Measurements from ENCODE around the gene MGST2.
"Not testable (repeated sequence)": the region's sequence is repeated elsewhere in the genome, so short reads cannot be mapped to it uniquely, and the experiment has no call there.

The MGST2 gene

GRCh38 chr4:139665690-139666529 is at the start of gene MGST2:
Gene MGST2, plus strand, starts transcription at chr4:139665819. Its CDS starts 201 bp downstream, at chr4:139666020.
- in situ Hi-C loops (cut with MboI; ENCODE audit: low sequenced_read_pairs): no loop called here

GRCh38 chr4:139617702-139618490 is 47.7 kb upstream of the MGST2 start:
- in situ Hi-C loops (cut with MboI; ENCODE audit: low sequenced_read_pairs): no loop called here

- in situ Hi-C loops (cut with MboI; ENCODE audit: low sequenced_read_pairs): no loop called here
Measured at GRCh38 chr4:139619644-139620043, 46.0 kb upstream of the MGST2 start.

- in situ Hi-C loops (cut with MboI; ENCODE audit: low sequenced_read_pairs): no loop called here
Measured at GRCh38 chr4:139622901-139623381, 42.7 kb upstream of the MGST2 start.

- in situ Hi-C loops (cut with MboI; ENCODE audit: low sequenced_read_pairs): no loop called here
Measured at GRCh38 chr4:139624441-139625092, 41.1 kb upstream of the MGST2 start.

GRCh38 chr4:139625093-139625455 is 40.5 kb upstream of the MGST2 start:
- in situ Hi-C loops (cut with MboI; ENCODE audit: low sequenced_read_pairs): no loop called here

GRCh38 chr4:139625482-139625881 is 40.1 kb upstream of the MGST2 start:
- in situ Hi-C loops (cut with MboI; ENCODE audit: low sequenced_read_pairs): no loop called here

GRCh38 chr4:139628184-139629012 is 37.2 kb upstream of the MGST2 start:
- in situ Hi-C loops (cut with MboI; ENCODE audit: low sequenced_read_pairs): no loop called here

- in situ Hi-C loops (cut with MboI; ENCODE audit: low sequenced_read_pairs): no loop called here
Measured at GRCh38 chr4:139629436-139630125, 36.0 kb upstream of the MGST2 start.

GRCh38 chr4:139630126-139630495 is 35.5 kb upstream of the MGST2 start:
- in situ Hi-C loops (cut with MboI; ENCODE audit: low sequenced_read_pairs): no loop called here

GRCh38 chr4:139630991-139631390 is 34.6 kb upstream of the MGST2 start:
- in situ Hi-C loops (cut with MboI; ENCODE audit: low sequenced_read_pairs): no loop called here

GRCh38 chr4:139631791-139632190 is 33.8 kb upstream of the MGST2 start:
- in situ Hi-C loops (cut with MboI; ENCODE audit: low sequenced_read_pairs): no loop called here

GRCh38 chr4:139632739-139633138 is 32.9 kb upstream of the MGST2 start:
- in situ Hi-C loops (cut with MboI; ENCODE audit: low sequenced_read_pairs): not testable (repeated sequence)

- in situ Hi-C loops (cut with MboI; ENCODE audit: low sequenced_read_pairs): no loop called here
Measured at GRCh38 chr4:139633195-139633594, 32.4 kb upstream of the MGST2 start.

GRCh38 chr4:139633661-139634060 is 32.0 kb upstream of the MGST2 start:
- in situ Hi-C loops (cut with MboI; ENCODE audit: low sequenced_read_pairs): no loop called here

GRCh38 chr4:139635966-139636365 is 29.7 kb upstream of the MGST2 start:
- in situ Hi-C loops (cut with MboI; ENCODE audit: low sequenced_read_pairs): no loop called here

GRCh38 chr4:139638306-139638705 is 27.3 kb upstream of the MGST2 start:
- in situ Hi-C loops (cut with MboI; ENCODE audit: low sequenced_read_pairs): not testable (repeated sequence)

- in situ Hi-C loops (cut with MboI; ENCODE audit: low sequenced_read_pairs): no loop called here
Measured at GRCh38 chr4:139639654-139640053, 26.0 kb upstream of the MGST2 start.

- in situ Hi-C loops (cut with MboI; ENCODE audit: low sequenced_read_pairs): no loop called here
Measured at GRCh38 chr4:139641218-139641617, 24.4 kb upstream of the MGST2 start.

GRCh38 chr4:139642364-139642763 is 23.3 kb upstream of the MGST2 start:
- in situ Hi-C loops (cut with MboI; ENCODE audit: low sequenced_read_pairs): no loop called here
